ENCODE data around the gene TEX2.
A peak's percentile ranks its signal among the peaks of the same experiment; 100 is the strongest.

Gene TEX2

DNA sequence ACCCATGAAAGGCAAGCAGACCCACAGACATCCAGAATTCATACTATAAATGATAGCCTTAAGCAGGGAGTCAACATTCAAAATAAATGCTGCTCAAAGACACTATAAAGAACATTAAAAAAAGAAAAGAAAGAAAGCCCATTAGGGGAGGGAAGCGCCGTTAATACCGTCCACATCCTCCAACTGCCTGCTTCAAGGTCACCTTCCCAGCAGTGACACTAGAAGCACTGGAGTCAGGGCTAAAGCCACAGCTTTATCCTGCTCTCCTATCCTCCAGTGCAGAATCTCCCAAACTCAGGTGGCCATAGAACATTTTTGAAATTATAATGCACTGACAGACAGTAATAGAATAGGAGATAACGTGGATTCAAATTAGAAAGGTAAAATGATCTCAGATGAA is 59.4 kb downstream of the TEX2 start:
- H3K4me3 ChIP-seq (ENCODE audit: low read depth, low read length), result no peak overlapping the region
- no peak for DNase-seq (ENCODE audit: low read depth)
- TF ChIP-seq, protein P1, sequence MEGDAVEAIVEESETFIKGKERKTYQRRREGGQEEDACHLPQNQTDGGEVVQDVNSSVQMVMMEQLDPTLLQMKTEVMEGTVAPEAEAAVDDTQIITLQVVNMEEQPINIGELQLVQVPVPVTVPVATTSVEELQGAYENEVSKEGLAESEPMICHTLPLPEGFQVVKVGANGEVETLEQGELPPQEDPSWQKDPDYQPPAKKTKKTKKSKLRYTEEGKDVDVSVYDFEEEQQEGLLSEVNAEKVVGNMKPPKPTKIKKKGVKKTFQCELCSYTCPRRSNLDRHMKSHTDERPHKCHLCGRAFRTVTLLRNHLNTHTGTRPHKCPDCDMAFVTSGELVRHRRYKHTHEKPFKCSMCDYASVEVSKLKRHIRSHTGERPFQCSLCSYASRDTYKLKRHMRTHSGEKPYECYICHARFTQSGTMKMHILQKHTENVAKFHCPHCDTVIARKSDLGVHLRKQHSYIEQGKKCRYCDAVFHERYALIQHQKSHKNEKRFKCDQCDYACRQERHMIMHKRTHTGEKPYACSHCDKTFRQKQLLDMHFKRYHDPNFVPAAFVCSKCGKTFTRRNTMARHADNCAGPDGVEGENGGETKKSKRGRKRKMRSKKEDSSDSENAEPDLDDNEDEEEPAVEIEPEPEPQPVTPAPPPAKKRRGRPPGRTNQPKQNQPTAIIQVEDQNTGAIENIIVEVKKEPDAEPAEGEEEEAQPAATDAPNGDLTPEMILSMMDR (IDR thresholded peaks at IDR 0.05; ENCODE audit: insufficient read depth, low read depth, low read length, missing control alignments), result no peak

DNA sequence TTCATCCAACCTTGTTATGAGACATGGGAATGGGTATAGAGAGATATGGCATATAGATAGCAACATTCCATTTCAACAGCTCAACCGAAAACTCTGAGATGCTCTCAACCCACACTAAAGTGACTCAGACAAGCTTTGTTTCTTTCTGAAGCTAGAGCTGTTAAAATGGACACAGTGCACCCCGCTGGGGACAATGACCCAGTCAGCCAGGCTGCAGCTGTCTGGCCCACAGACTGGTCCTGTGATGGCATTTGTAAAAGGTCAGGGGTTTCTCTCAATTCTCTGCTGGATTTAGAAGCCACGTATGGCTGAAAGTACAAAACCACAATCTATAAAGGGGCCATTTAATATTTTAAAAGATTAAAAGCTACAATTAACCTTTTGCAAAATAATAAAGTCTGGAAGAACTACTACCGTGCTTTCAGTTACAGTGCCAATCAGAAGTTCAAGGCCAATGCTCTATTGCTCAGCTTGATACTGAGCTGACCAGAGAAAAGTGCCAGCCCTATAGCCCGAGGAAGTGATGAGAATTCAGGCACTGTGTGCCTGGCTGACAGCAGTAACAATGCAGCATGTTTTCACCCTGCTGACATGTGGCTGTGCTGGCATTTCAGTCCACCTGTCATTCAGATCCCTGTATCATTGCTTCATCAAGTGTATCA is 60.2 kb downstream of the TEX2 start:
- TF ChIP-seq, protein P1 (IDR thresholded peaks at IDR 0.05; ENCODE audit: insufficient read depth, low read depth, low read length, missing control alignments), result no peak
- DNase-seq (ENCODE audit: low read depth), result no peak
- H3K4me3 ChIP-seq (ENCODE audit: low read depth, low read length), result no peak overlapping the region

DNA sequence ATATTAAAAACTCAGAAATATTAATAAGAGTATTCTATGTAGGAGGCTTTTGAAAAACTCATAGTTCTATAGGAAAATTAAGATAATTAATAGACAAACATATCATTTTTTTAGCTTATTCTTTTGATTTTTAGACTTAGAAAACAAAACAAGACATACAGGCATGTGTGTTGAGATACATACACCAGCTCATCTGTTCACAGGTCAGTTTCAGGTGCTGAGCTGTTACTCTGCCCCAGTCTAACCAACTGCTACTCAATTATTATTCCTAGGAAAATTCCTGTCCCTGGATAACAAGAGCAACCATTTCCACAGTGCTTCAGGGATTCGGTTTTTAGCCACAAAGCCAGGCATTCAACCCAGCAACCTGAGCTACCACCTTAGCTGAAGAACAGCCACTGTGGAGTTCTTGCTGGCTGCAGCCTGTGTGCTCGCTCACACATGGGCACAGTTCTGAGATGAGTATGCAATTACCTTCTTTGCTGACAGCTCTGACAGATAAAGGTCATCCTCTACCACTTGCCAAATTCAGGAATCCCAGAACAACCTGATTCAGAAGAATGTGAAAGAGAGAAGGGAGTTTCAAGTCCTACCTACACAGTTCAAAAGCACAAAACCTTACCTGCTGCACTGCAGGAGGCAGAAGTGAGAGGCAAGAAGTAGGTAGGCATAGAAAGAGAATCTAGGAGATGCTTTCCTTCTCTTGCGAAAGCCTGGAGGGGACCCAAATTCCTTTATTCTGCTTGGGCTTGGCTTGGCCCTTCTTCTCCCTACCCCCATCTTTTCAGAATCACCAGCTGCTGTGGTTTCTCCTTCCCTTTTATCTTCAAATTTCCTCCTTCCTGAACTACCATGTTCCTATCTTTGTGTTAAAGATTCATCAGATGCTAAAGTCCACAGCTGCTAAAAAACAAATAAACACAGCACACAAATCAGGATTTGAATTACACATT is 62.7 kb downstream of the TEX2 start:
- no peak overlapping the region for H3K4me3 ChIP-seq (ENCODE audit: low read depth, low read length)
- TF ChIP-seq, protein P1 (IDR thresholded peaks at IDR 0.05; ENCODE audit: insufficient read depth, low read depth, low read length, missing control alignments), result no peak
- peak; percentile 41 for DNase-seq (ENCODE audit: low read depth)

DNA sequence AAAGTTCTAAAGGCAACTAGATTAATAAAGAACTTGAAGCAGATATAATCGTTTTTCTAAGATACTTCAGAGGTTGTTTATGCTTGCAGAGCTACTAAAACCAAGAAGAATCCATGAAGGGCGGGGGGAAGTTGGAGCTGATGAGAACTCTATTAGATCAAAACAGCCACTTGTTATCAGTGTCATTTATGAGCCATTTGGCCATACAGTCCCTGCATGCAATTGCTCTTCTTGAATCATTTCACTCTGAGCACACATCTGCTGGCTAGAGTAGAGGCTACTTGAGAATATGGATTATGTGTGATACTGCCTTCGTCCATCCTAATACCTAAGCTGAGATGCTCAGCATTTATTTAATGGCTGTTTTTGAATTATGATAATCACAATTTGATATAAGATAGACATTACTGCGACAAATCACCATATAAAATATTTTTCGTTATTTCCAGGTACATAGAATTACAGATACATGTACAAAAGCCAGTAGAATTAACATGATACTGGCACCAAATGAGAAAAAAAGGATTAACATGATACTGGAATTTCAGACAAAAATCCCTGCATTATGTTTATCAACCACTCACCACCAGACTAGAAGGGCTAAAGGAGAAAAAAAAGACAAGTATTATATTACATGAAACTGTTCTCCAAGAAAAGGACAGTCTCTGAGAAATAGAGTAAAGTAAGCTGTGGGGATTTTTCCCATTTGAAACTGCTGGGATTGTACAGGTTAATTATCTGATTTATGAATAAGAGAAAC is 64.5 kb downstream of the TEX2 start:
- TF ChIP-seq, protein P1 (IDR thresholded peaks at IDR 0.05; ENCODE audit: insufficient read depth, low read depth, low read length, missing control alignments), result no peak
- DNase-seq (ENCODE audit: low read depth), result no peak
- no peak overlapping the region for H3K4me3 ChIP-seq (ENCODE audit: low read depth, low read length)

DNA sequence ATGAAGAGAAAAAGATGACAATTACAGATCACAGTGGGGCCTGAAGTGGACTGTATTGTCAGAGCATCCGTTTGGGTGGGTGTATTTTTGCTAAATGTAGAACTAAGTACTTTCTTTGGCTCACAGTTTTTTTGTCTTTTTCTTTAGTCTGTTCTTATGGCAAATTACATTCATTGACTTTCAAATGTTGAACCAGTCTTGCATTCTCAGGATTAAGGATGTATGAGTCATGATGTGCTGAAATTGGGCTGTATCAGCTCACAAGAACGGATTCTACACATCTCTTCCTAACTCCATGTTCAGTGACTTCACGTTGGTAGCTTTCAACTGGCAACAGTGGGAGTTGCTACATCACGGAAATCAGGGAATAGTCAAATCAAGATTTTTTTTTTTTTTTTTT is 66.5 kb downstream of the TEX2 start:
- H3K4me3 ChIP-seq (ENCODE audit: low read depth, low read length), result no peak overlapping the region
- TF ChIP-seq, protein P1 (IDR thresholded peaks at IDR 0.05; ENCODE audit: insufficient read depth, low read depth, low read length, missing control alignments), result no peak
- no peak for DNase-seq (ENCODE audit: low read depth)

DNA sequence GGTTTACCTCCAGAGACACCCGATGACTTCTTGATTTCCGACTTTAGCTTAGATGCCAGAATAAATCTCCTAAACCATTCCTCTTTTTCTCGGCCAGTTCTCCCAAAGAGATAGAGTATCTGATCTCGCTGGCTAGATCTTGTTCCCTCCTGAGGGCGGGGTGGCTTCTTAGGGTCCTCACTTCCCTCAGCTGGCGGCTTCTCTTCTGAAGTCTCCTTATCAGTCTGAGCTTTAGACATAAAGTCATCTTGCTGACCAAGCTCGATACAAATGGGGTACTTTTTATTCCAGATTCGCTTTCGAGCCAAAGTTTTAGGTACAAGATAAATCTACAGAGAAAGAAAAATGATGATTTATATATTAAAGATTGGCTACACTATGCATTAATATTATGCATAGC is 69.5 kb downstream of the TEX2 start:
- DNase-seq (ENCODE audit: low read depth), result no peak
- TF ChIP-seq, protein P1 (IDR thresholded peaks at IDR 0.05; ENCODE audit: insufficient read depth, low read depth, low read length, missing control alignments), result no peak
- no peak overlapping the region for H3K4me3 ChIP-seq (ENCODE audit: low read depth, low read length)

Measured in GM12865 (cell line).